Activated naive CD4-positive, alpha-beta T cell treated with anti-CD3 and anti-CD28 coated beads, Interleukin-2, amount 50 U/mL, for 24 hours (primary cell): Measurements from ENCODE around the gene TAS2R19.

Source experiments
- H3K27ac Mint-ChIP-seq: one replicate; pipeline ENCODE4 v1.8.0; 2021; ENCODE audit warnings: mild to moderate bottlenecking, mixed read lengths
- H3K27me3 Mint-ChIP-seq: one replicate; pipeline ENCODE4 v1.8.0; 2021; ENCODE audit warnings: mixed read lengths
- H3K36me3 Mint-ChIP-seq: one replicate; pipeline ENCODE4 v1.8.0; 2021; ENCODE audit warnings: mixed read lengths
- H3K4me1 Mint-ChIP-seq: one replicate; pipeline ENCODE4 v1.8.0; 2021; ENCODE audit warnings: mixed read lengths
- H3K4me3 Mint-ChIP-seq: one replicate; pipeline ENCODE4 v1.8.0; 2021; ENCODE audit warnings: mild to moderate bottlenecking, mixed read lengths
- H3K9me3 Mint-ChIP-seq: one replicate; pipeline ENCODE4 v1.8.0; 2021; ENCODE audit warnings: mixed read lengths

TAS2R19 gene

DNA sequence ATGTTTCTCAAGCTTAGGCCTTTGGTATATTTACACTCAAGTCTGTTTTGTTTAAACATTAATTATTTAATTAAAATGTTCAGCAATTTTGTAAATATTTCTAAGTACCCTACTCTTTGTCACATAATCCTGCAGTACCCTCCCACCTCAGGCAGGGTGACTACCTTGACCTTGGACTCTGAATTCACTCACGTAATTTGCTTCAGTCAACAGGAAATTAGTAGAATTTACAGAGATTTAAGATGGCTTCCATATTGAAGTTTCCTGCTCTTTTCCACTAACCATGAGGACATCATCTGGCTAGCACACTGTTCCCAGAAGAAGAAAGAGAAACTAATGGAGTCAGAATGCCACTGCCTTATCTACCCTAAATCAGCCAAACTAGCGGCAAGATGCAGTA lies 967 bp upstream of the TAS2R19 start:
- Mint-ChIP-seq H3K27me3 (no peaks in the 10 kb centered on the region), H3K4me3 (no peak overlapping the region), H3K4me1 (peaks cover 7% of the 10 kb centered on the region), H3K9me3 (no peaks in the 10 kb centered on the region), H3K27ac (no peak overlapping the region), H3K36me3 (peaks cover 22% of the 10 kb centered on the region)

DNA sequence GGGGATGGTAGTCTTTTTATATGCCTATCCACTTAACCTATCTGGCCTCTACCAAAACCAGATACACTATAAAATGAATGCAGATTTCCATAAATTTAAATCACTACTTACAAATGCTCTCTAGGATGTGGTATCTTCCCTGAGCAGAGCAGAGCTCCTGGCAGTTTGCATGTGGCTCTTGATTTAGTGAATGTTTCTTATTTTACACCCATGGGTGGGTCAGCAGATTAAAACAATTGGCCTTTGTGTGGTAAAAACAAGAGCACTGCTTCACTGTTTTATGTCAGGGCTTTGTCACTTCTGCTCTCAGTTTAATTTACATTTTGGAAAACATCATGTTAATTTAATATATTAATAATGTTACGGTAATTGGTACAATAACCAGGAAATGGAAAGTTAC lies 5.5 kb downstream of the TAS2R19 start:
- Mint-ChIP-seq H3K4me1 (peaks cover 18% of the 10 kb centered on the region), H3K27me3 (no peaks in the 10 kb centered on the region), H3K4me3 (no peak overlapping the region), H3K27ac (no peak overlapping the region), H3K9me3 (no peaks in the 10 kb centered on the region), H3K36me3 (peaks cover 15% of the 10 kb centered on the region)

DNA sequence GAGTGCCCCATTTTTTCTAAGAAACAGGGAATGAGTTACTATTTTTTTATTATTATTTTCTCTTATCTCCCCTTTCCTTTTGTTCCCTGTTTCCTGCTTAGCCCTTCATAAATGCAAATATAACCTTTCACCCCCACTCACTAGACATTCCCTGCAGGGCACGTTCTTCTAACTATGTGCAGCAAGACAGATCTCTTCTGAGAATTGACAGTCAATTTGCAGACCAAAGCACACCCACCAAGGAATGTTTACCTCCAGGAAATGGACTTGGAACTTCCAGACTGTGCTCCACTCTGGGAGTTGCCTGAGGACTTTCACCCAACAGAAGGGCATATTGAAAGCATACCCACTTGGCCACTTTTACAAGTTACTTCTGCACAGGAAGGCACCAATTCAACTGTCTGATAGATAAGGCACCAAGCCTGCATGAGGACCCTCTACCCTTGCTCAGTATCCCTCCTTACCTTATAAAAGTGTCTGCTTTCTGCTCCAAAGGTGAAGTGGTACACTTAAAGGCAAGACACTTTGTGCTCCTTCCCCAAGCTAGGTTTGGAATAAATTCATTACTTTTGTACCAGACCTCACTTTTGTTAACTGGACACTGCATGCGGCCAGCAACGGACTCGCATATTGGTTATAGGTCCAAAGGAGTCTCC lies 6.5 kb downstream of the TAS2R19 start:
- H3K9me3 Mint-ChIP-seq = no peaks in the 10 kb centered on the region
- H3K27me3 Mint-ChIP-seq = no peaks in the 10 kb centered on the region
- no peak overlapping the region for H3K4me3 Mint-ChIP-seq
- peaks cover 14% of the 10 kb centered on the region for H3K4me1 Mint-ChIP-seq
- H3K27ac Mint-ChIP-seq = no peak overlapping the region
- H3K36me3 Mint-ChIP-seq = peaks cover 14% of the 10 kb centered on the region

- Mint-ChIP-seq H3K27ac (no peak overlapping the region), H3K36me3 (peaks cover 13% of the 10 kb centered on the region), H3K4me3 (no peak overlapping the region), H3K4me1 (peaks cover 14% of the 10 kb centered on the region), H3K9me3 (no peaks in the 10 kb centered on the region), H3K27me3 (no peaks in the 10 kb centered on the region)
Observed at GRCh38 chr12:11014234-11014633, 8.2 kb downstream of the TAS2R19 start.

- no peak overlapping the region for H3K4me3 Mint-ChIP-seq
- peaks cover 11% of the 10 kb centered on the region for H3K36me3 Mint-ChIP-seq
- no peaks in the 10 kb centered on the region for H3K27me3 Mint-ChIP-seq
- no peaks in the 10 kb centered on the region for H3K9me3 Mint-ChIP-seq
- H3K4me1 Mint-ChIP-seq = peaks cover 5% of the 10 kb centered on the region
- H3K27ac Mint-ChIP-seq = no peak overlapping the region
Observed at GRCh38 chr12:11007608-11008007, 14.8 kb downstream of the TAS2R19 start.

GRCh38 chr12:10998204-10998603 lies 24.2 kb downstream of the TAS2R19 start, which contains the start of gene TAS2R20:
Gene TAS2R20 (minus strand): TSS chr12:10998304. CDS start chr12:10997875, 429 bp downstream.
- Mint-ChIP-seq H3K9me3 (no peaks in the 10 kb centered on the region), H3K27ac (no peak within 1 kb of the TSS), H3K4me3 (no peak within 1 kb of the TSS), H3K27me3 (no peaks in the 10 kb centered on the region), H3K36me3 (peaks cover 18% of the 10 kb centered on the region), H3K4me1 (no peaks in the 10 kb centered on the region)

- peaks cover 20% of the 10 kb centered on the region for H3K36me3 Mint-ChIP-seq
- H3K27ac Mint-ChIP-seq = no peak overlapping the region
- H3K27me3 Mint-ChIP-seq = no peaks in the 10 kb centered on the region
- H3K4me1 Mint-ChIP-seq = no peaks in the 10 kb centered on the region
- no peak overlapping the region for H3K4me3 Mint-ChIP-seq
- no peaks in the 10 kb centered on the region for H3K9me3 Mint-ChIP-seq
Observed at GRCh38 chr12:10994307-10994706, 28.1 kb downstream of the TAS2R19 start.

- Mint-ChIP-seq H3K4me1 (peaks cover 24% of the 10 kb centered on the region), H3K9me3 (no peaks in the 10 kb centered on the region), H3K36me3 (peaks cover 11% of the 10 kb centered on the region), H3K27me3 (no peaks in the 10 kb centered on the region), H3K27ac (no peak overlapping the region), H3K4me3 (no peak overlapping the region)
Observed at GRCh38 chr12:10989107-10989506, 33.3 kb downstream of the TAS2R19 start.

DNA sequence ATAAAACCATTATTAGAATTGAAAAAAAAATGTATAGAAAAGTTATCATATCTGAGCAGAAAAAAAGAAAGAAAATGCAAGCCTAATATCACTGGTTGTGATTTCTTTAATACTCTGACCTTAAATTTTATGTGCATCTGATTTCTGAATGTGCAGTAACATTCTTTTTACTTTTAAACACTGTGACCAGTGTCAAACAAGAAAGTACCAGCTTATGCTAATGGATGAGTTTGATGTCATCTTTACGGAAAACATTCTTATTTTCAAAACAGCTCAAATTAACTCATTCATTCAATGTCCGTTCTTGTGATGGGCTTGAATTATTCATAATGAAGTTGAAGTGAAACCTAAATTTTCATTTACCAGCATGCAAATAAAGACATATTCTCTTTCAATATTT lies 35.6 kb downstream of the TAS2R19 start, which contains the start of gene TAS2R50:
TAS2R50 (minus strand) TSS at position 101 of the 400 bp plus-strand sequence; CDS start at position 49, 52 bp downstream.
- H3K27ac Mint-ChIP-seq = peak within 1 kb of the TSS; percentile 14
- peaks cover 41% of the 10 kb centered on the region for H3K4me1 Mint-ChIP-seq
- peaks cover 11% of the 10 kb centered on the region for H3K36me3 Mint-ChIP-seq
- H3K4me3 Mint-ChIP-seq = no peak within 1 kb of the TSS
- H3K9me3 Mint-ChIP-seq = no peaks in the 10 kb centered on the region
- no peaks in the 10 kb centered on the region for H3K27me3 Mint-ChIP-seq

- Mint-ChIP-seq H3K36me3 (peaks cover 4% of the 10 kb centered on the region), H3K27ac (no peak overlapping the region), H3K4me1 (peaks cover 68% of the 10 kb centered on the region), H3K9me3 (no peaks in the 10 kb centered on the region), H3K27me3 (no peaks in the 10 kb centered on the region), H3K4me3 (no peak overlapping the region)
Observed at GRCh38 chr12:10982244-10982643, 40.2 kb downstream of the TAS2R19 start.

- peaks cover 41% of the 10 kb centered on the region for H3K4me1 Mint-ChIP-seq
- no peak overlapping the region for H3K4me3 Mint-ChIP-seq
- H3K27me3 Mint-ChIP-seq = no peaks in the 10 kb centered on the region
- peaks cover 4% of the 10 kb centered on the region for H3K36me3 Mint-ChIP-seq
- no peak overlapping the region for H3K27ac Mint-ChIP-seq
- no peaks in the 10 kb centered on the region for H3K9me3 Mint-ChIP-seq
Observed at GRCh38 chr12:10974965-10975364, 47.5 kb downstream of the TAS2R19 start.
